Colonic mucosa (tissue), 4 donors: ENCODE results near the gene COL16A1. TPM values are rescaled to one million over a fixed set of nuclear protein-coding genes. Genes with fewer than 3 reads are reported as not detected.

Experiments
- DNase-seq: peaks from one replicate; pipeline ENCODE4 v3.0.0-alpha.2; 2020
- H3K27ac ChIP-seq: fragments of 200-600 bp; one replicate; pipeline ENCODE4 v1.8.0; 2021
- H3K27me3 ChIP-seq: fragments of 200-600 bp; one replicate; pipeline ENCODE4 v1.8.0; 2021
- H3K36me3 ChIP-seq: fragments of 200-600 bp; one replicate; pipeline ENCODE4 v1.8.0; 2021
- H3K4me1 ChIP-seq: fragments of 200-600 bp; one replicate; pipeline ENCODE4 v1.8.0; 2021; ENCODE audit warnings: mild to moderate bottlenecking
- H3K4me3 ChIP-seq: fragments of 200-600 bp; one replicate; pipeline ENCODE4 v1.8.0; 2021
- H3K9ac ChIP-seq, 2 donors: one replicate each; pipeline ENCODE4 v1.7.0; 2013; ENCODE audit warnings: control low read depth in 2 of 2, low read depth in 2 of 2, low read length in 2 of 2
- H3K9me3 ChIP-seq: fragments of 200-600 bp; one replicate; pipeline ENCODE4 v1.8.0; 2021
- CTCF ChIP-seq: fragments of 200-600 bp; IDR thresholded peaks from one replicate; pipeline ENCODE4 v1.8.0; 2022; ENCODE audit warnings: antibody characterized with exemption, mild to moderate bottlenecking
- intact Hi-C: fragments of 100-400 bp; cut with DNase I; formaldehyde crosslinking; loops from one replicate; pipeline ENCODE4 v1.14.1; 2022
- total RNA-seq, 2 donors: library from RNA; stranded (reverse); fragmentation: NEBNext Ultra II Directional in 1 of 2; extraction: Animal tissue kit (Norgen Biotek cat#: 25700) in 1 of 2; gene quantifications; one replicate each; pipeline ENCODE4 v1.2.1, GENCODE V29; 2021
- donor health status: healthy.
- donor health status: DM: no; HTN: no; CAD: no.
- donor health status: DM: no; HTN: no; CAD: no.

COL16A1 gene
- total RNA-seq, 2 donors from 2014 or later, result 9.0 to 15.4 TPM

GRCh38 chr1:31640964-31641363, 62.9 kb downstream of the COL16A1 start:
- Histone ChIP-seq H3K4me1 (peaks cover 22% of the 10 kb centered on the region), H3K27me3 (no peaks in the 10 kb centered on the region), H3K9me3 (no peaks in the 10 kb centered on the region), H3K27ac (no peak overlapping the region), H3K9ac (no peak overlapping the region), H3K36me3 (no peaks in the 10 kb centered on the region), H3K4me3 (no peak overlapping the region)
- intact Hi-C loops, result no loop called here
- DNase-seq, result no peak
- no peak for TF ChIP-seq CTCF

GRCh38 chr1:31640179-31640578, 63.6 kb downstream of the COL16A1 start:
- Histone ChIP-seq H3K27me3 (no peaks in the 10 kb centered on the region), H3K27ac (no peak overlapping the region), H3K4me1 (peaks cover 23% of the 10 kb centered on the region), H3K36me3 (no peaks in the 10 kb centered on the region), H3K4me3 (no peak overlapping the region), H3K9ac (no peak overlapping the region), H3K9me3 (no peaks in the 10 kb centered on the region)
- no peak for DNase-seq
- intact Hi-C loops, result no loop called here
- TF ChIP-seq CTCF, result no peak

- DNase-seq, result no peak
- no peak overlapping the region for H3K27ac ChIP-seq
- no peak for TF ChIP-seq CTCF
- H3K27me3 ChIP-seq, result no peaks in the 10 kb centered on the region
- intact Hi-C loops, result no loop called here
- H3K9ac ChIP-seq, result no peak overlapping the region
- H3K9me3 ChIP-seq, result no peaks in the 10 kb centered on the region
- H3K4me1 ChIP-seq, result peaks cover 23% of the 10 kb centered on the region
- no peak overlapping the region for H3K4me3 ChIP-seq
- no peaks in the 10 kb centered on the region for H3K36me3 ChIP-seq
These were observed 64.3 kb downstream of the COL16A1 start for GRCh38 chr1:31639543-31639942.

GRCh38 chr1:31637915-31638673, 65.7 kb downstream of the COL16A1 start:
- H3K27me3 ChIP-seq, result no peaks in the 10 kb centered on the region
- H3K9me3 ChIP-seq, result no peaks in the 10 kb centered on the region
- peak overlapping the region; percentile 28 for H3K27ac ChIP-seq
- intact Hi-C loops, result no loop called here
- H3K4me3 ChIP-seq, result no peak overlapping the region
- no peak for TF ChIP-seq CTCF
- peak; percentile 74 for DNase-seq
- peak overlapping the region in 1 of 2 donors; percentile 59 for H3K9ac ChIP-seq
- H3K36me3 ChIP-seq, result no peaks in the 10 kb centered on the region
- H3K4me1 ChIP-seq, result peaks cover 23% of the 10 kb centered on the region

GRCh38 chr1:31633117-31633516, 70.7 kb downstream of the COL16A1 start:
- Histone ChIP-seq H3K36me3 (peaks cover 8% of the 10 kb centered on the region), H3K4me3 (no peak overlapping the region), H3K4me1 (peaks cover 4% of the 10 kb centered on the region), H3K9me3 (no peaks in the 10 kb centered on the region), H3K27me3 (no peaks in the 10 kb centered on the region), H3K27ac (peak overlapping the region; percentile 14), H3K9ac (no peak overlapping the region)
- TF ChIP-seq CTCF, result peak; percentile 41
- intact Hi-C loops, result no loop called here
- peak; percentile 81 for DNase-seq
